OCI-LY1 (cell line): Measurements from ENCODE around the gene DNMT1.
"Not testable (repeated sequence)": the region's sequence is repeated elsewhere in the genome, so short reads cannot be mapped to it uniquely, and the experiment has no call there.

Source experiments
- H2AFZ ChIP-seq: fragments of 200-600 bp; sonication (generic), shearing (Covaris generic); 2 replicates; pipeline ENCODE4 v1.6.0; 2014; ENCODE audit warnings: antibody characterized with exemption, mild to moderate bottlenecking, low read length
- H3F3A ChIP-seq: fragments of 200-600 bp; sonication (generic), shearing (Covaris generic); 2 replicates; pipeline ENCODE4 v1.6.0; 2014; ENCODE audit warnings: mild to moderate bottlenecking, antibody characterized with exemption, low read length, moderate library complexity; ENCODE audit not compliant: insufficient read depth
- H3K27ac ChIP-seq: fragments of 200-600 bp; sonication (generic); 2 replicates; pipeline ENCODE4 v1.5.1; 2014; ENCODE audit warnings: low read length, mixed run types, mild to moderate bottlenecking, low read depth; ENCODE audit not compliant: poor library complexity, severe bottlenecking
- H3K27me3 ChIP-seq: fragments of 200-600 bp; sonication (generic); 2 replicates; pipeline ENCODE4 v1.6.0; 2014; ENCODE audit warnings: antibody characterized with exemption, mild to moderate bottlenecking, low read length, moderate library complexity; ENCODE audit not compliant: insufficient read depth
- H3K36me3 ChIP-seq: fragments of 200-600 bp; sonication (generic); 2 replicates; pipeline ENCODE4 v1.6.1; 2014; ENCODE audit warnings: mild to moderate bottlenecking, antibody characterized with exemption, low read length, moderate library complexity, mixed read lengths; ENCODE audit not compliant: insufficient read depth
- H3K4me1 ChIP-seq: fragments of 200-600 bp; sonication (generic); 2 replicates; pipeline ENCODE4 v1.5.1; 2014; ENCODE audit warnings: mild to moderate bottlenecking, low read length, moderate library complexity; ENCODE audit not compliant: insufficient read depth, severe bottlenecking
- H3K4me2 ChIP-seq: fragments of 200-600 bp; sonication (generic), shearing (Covaris generic); 2 replicates; pipeline ENCODE4 v1.6.1; 2014; ENCODE audit warnings: low read length
- H3K4me3 ChIP-seq: fragments of 200-600 bp; sonication (generic); 2 replicates; pipeline ENCODE4 v1.5.1; 2014; ENCODE audit warnings: low read length, low read depth, mild to moderate bottlenecking, mixed read lengths; ENCODE audit not compliant: poor library complexity, severe bottlenecking
- H3K79me2 ChIP-seq: fragments of 200-600 bp; shearing (Covaris generic); 2 replicates; pipeline ENCODE4 v1.6.1; 2016; ENCODE audit warnings: mixed run types, low read length, mixed read lengths; ENCODE audit not compliant: insufficient read depth
- H3K9ac ChIP-seq: fragments of 200-600 bp; sonication (generic), shearing (Covaris generic); 2 replicates; pipeline ENCODE4 v1.6.1; 2014; ENCODE audit warnings: mild to moderate bottlenecking, low read length, mixed read lengths
- H3K9me2 ChIP-seq: fragments of 200-600 bp; sonication (generic), shearing (Covaris generic); 2 replicates; pipeline ENCODE4 v1.6.1; 2014; ENCODE audit warnings: low read depth, mild to moderate bottlenecking, low read length, mixed read lengths
- H3K9me3 ChIP-seq: fragments of 200-600 bp; shearing (Covaris generic); 2 replicates; pipeline ENCODE4 v1.6.1; 2014; ENCODE audit warnings: low read length, mixed read lengths
- H4K20me1 ChIP-seq: fragments of 200-600 bp; sonication (generic), shearing (Covaris generic); 2 replicates; pipeline ENCODE4 v1.6.0; 2016; ENCODE audit warnings: mild to moderate bottlenecking, low read length; ENCODE audit not compliant: insufficient read depth
- CTCF ChIP-seq: fragments of 200-600 bp; sonication (generic), shearing (Covaris generic); IDR thresholded peaks from 2 replicates; pipeline ENCODE4 v1.5.1; 2017; ENCODE audit warnings: mild to moderate bottlenecking, antibody characterized with exemption, low read length, moderate library complexity, mixed read lengths
- EZH2 ChIP-seq: fragments of 200-600 bp; sonication (generic), shearing (Covaris generic); IDR thresholded peaks from 2 replicates; pipeline ENCODE4 v1.8.0; 2017; ENCODE audit warnings: borderline replicate concordance, mixed run types, mild to moderate bottlenecking, antibody characterized with exemption, low read length, moderate library complexity, mixed read lengths

DNMT1 gene

GRCh38 chr19:10194500-10195198 lies at the start of gene DNMT1:
Gene DNMT1, minus strand, starts transcription at chr19:10194953. Its CDS starts 54 bp downstream, at chr19:10194899.
- Histone ChIP-seq H3K9me2 (no peaks in the 10 kb centered on the region), H3K9ac (peak within 1 kb of the TSS; percentile 95), H3K36me3 (peaks cover 42% of the 10 kb centered on the region), H3K27ac (peak within 1 kb of the TSS; percentile 83), H3K27me3 (no peaks in the 10 kb centered on the region), H3K4me2 (peak within 1 kb of the TSS; percentile 85), H3K4me3 (peak within 1 kb of the TSS; percentile 91), H3F3A (peaks cover 7% of the 10 kb centered on the region), H4K20me1 (no peaks in the 10 kb centered on the region), H3K79me2 (peaks cover 48% of the 10 kb centered on the region), H2AFZ (no peak within 1 kb of the TSS), H3K9me3 (no peaks in the 10 kb centered on the region), H3K4me1 (peaks cover 59% of the 10 kb centered on the region)
- TF ChIP-seq CTCF (no peak), EZH2 (no peak)

- H3K9me3 ChIP-seq: no peaks in the 10 kb centered on the region
- TF ChIP-seq EZH2 (no peak), CTCF (no peak)
- H3K9me2 ChIP-seq: no peaks in the 10 kb centered on the region
- no peaks in the 10 kb centered on the region for H3K79me2 ChIP-seq
- peak overlapping the region; percentile 14; the same call in 1 of the 2 replicates for H3K4me2 ChIP-seq
- no peaks in the 10 kb centered on the region for H3K36me3 ChIP-seq
- H4K20me1 ChIP-seq: no peaks in the 10 kb centered on the region
- H3K27ac ChIP-seq: peak overlapping the region; percentile 98
- H3F3A ChIP-seq: peaks cover 9% of the 10 kb centered on the region; the same call in 1 of the 2 replicates
- no peak overlapping the region for H3K4me3 ChIP-seq
- H3K9ac ChIP-seq: peak overlapping the region; percentile 60
- H2AFZ ChIP-seq: no peak overlapping the region
- no peaks in the 10 kb centered on the region for H3K27me3 ChIP-seq
- H3K4me1 ChIP-seq: peaks cover 92% of the 10 kb centered on the region
Observed at GRCh38 chr19:10243606-10244005, 48.9 kb upstream of the DNMT1 start.

- not testable (repeated sequence) for H3F3A ChIP-seq, H3K79me2 ChIP-seq, H3K9me3 ChIP-seq, H3K36me3 ChIP-seq, H2AFZ ChIP-seq, H4K20me1 ChIP-seq, H3K27me3 ChIP-seq, H3K9me2 ChIP-seq
- peak overlapping the region; percentile 51 for H3K4me2 ChIP-seq
- H3K27ac ChIP-seq: peak overlapping the region; percentile 98
- H3K4me1 ChIP-seq: peaks cover 96% of the 10 kb centered on the region
- H3K9ac ChIP-seq: peak overlapping the region; percentile 61
- H3K4me3 ChIP-seq: peak overlapping the region; percentile 43
Observed at GRCh38 chr19:10241826-10242449, 47.2 kb upstream of the DNMT1 start.
